HCT116 (cell line): ENCODE results near the gene ECE2. TPM values are rescaled to one million over a fixed set of nuclear protein-coding genes. Genes with fewer than 3 reads are reported as not detected.

Experiments
- ATAC-seq: fragments of 200-7000 bp; cut with Tn5 transposase; 2 replicates; pipeline ENCODE4 v1.9.1; 2020; ENCODE audit warnings: mild to moderate bottlenecking, moderate library complexity
- BruUV-seq: library from RNA; stranded (reverse); fragments of 400-500 nt; replicated peaks from 2 replicates; lab custom pipeline; 2021; lab: Mats Ljungman, UMichigan
- CTCF ChIA-PET: fragments of 300-600 bp; sonication (Branson Sonifier 250); formaldehyde crosslinking; loops from one replicate; lab custom pipeline; 2021; ENCODE audit warnings: antibody characterized with exemption; lab: Charles Lee
- POLR2A ChIA-PET: fragments of 300-600, 350-600 bp; sonication (Branson Sonifier 250); formaldehyde crosslinking; loops from one replicate; lab custom pipeline; 2021; ENCODE audit warnings: antibody characterized with exemption; lab: Charles Lee
- RAD21 ChIA-PET, 2 experiments: fragments of 300-600 bp; sonication (Branson Sonifier 250); formaldehyde crosslinking; loops; one replicate each; lab custom pipeline; 2023; ENCODE audit warnings: low total read pairs in 2 of 2; ENCODE audit not compliant: uncharacterized antibody in 2 of 2, unreplicated experiment in 2 of 2, low non-redundant PET in 1 of 2; lab: Charles Lee
- DNase-seq: peaks from one replicate; pipeline ENCODE4 v3.0.0-alpha.2; 2010; ENCODE audit warnings: low read depth, low spot score
- H2AFZ ChIP-seq: fragments of 200-600 bp; shearing (Covaris generic), sonication (generic); 2 replicates; pipeline ENCODE4 v1.6.1; 2017; ENCODE audit warnings: low read depth, mixed run types, mixed read lengths, antibody characterized with exemption, low read length; ENCODE audit not compliant: poor library complexity, severe bottlenecking
- H3K27ac ChIP-seq: 2 replicates; pipeline ENCODE4 v1.5.1; 2012; ENCODE audit warnings: low read depth, low read length
- H3K27me3 ChIP-seq: fragments of 200-600 bp; sonication (generic); 2 replicates; pipeline ENCODE4 v1.6.1; 2016; ENCODE audit warnings: mixed run types, low read length, mixed read lengths; ENCODE audit not compliant: insufficient read depth
- H3K36me3 ChIP-seq, 2 experiments: fragments of 200-500 bp in 1 of 2; fragments of 200-600 bp in 1 of 2; sonication (Bioruptor generic) in 1 of 2; sonication (generic) in 1 of 2; 2 replicates each; pipeline versions ENCODE4 v1.5.1 to v1.6.1; 2014 to 2016; ENCODE audit warnings: low read length in 2 of 2, inconsistent platforms in 1 of 2, mixed read lengths in 1 of 2, mixed run types in 1 of 2; ENCODE audit not compliant: insufficient read depth in 2 of 2, control insufficient read depth in 1 of 2
- H3K4me1 ChIP-seq, 2 experiments: fragments of 200-600 bp in 1 of 2; sonication (generic) in 1 of 2; 2 replicates each; pipeline versions ENCODE4 v1.5.1 to v1.6.1; 2012 to 2017; ENCODE audit warnings: low read length in 2 of 2, inconsistent platforms in 1 of 2, mild to moderate bottlenecking in 1 of 2, mixed read lengths in 1 of 2, mixed run types in 1 of 2, moderate library complexity in 1 of 2; ENCODE audit not compliant: insufficient read depth in 2 of 2, control insufficient read depth in 1 of 2
- H3K4me2 ChIP-seq: fragments of 200-600 bp; sonication (generic); 2 replicates; pipeline ENCODE4 v1.6.1; 2017; ENCODE audit warnings: mixed run types, low read length, mixed read lengths
- H3K4me3 ChIP-seq, 2 experiments: fragments of 200-600 bp in 1 of 2; sonication (generic) in 1 of 2; replicated peaks in 1 of 2; 2 replicates each; pipeline ENCODE4 v1.5.1; 2011 to 2016; ENCODE audit warnings: low read length in 2 of 2, control low read depth in 1 of 2, low read depth in 1 of 2, mild to moderate bottlenecking in 1 of 2, mixed read lengths in 1 of 2, mixed run types in 1 of 2
- H3K79me2 ChIP-seq: fragments of 200-600 bp; sonication (generic); 2 replicates; pipeline ENCODE4 v1.6.1; 2017; ENCODE audit warnings: mild to moderate bottlenecking, mixed run types, low read length, moderate library complexity, mixed read lengths; ENCODE audit not compliant: insufficient read depth
- H3K9ac ChIP-seq: fragments of 200-600 bp; sonication (generic); 2 replicates; pipeline ENCODE4 v1.6.1; 2016; ENCODE audit warnings: low read length, mixed read lengths
- H3K9me2 ChIP-seq: fragments of 200-600 bp; sonication (generic), shearing (Covaris generic); 2 replicates; pipeline ENCODE4 v1.6.1; 2017; ENCODE audit warnings: mixed run types, mild to moderate bottlenecking, moderate library complexity; ENCODE audit not compliant: insufficient read depth
- H3K9me3 ChIP-seq, 2 experiments: fragments of 200-500 bp in 1 of 2; fragments of 200-600 bp in 1 of 2; sonication (Bioruptor generic) in 1 of 2; sonication (generic) in 1 of 2; 2 replicates each; pipeline ENCODE4 v1.6.1; 2014 to 2017; ENCODE audit warnings: low read length in 2 of 2, mixed read lengths in 2 of 2, inconsistent platforms in 1 of 2, low read depth in 1 of 2, mild to moderate bottlenecking in 1 of 2, mixed run types in 1 of 2, moderate library complexity in 1 of 2; ENCODE audit not compliant: control insufficient read depth in 1 of 2, insufficient read depth in 1 of 2
- H4K20me1 ChIP-seq: fragments of 200-600 bp; sonication (generic), shearing (Covaris generic); 2 replicates; pipeline ENCODE4 v1.6.1; 2017; ENCODE audit warnings: mixed run types, mild to moderate bottlenecking, moderate library complexity; ENCODE audit not compliant: insufficient read depth
- ATF3 ChIP-seq: IDR thresholded peaks from 2 replicates; pipeline ENCODE4 v1.6.1; 2012
- CBX3 ChIP-seq: IDR thresholded peaks from 2 replicates; pipeline ENCODE4 v1.6.1; 2012; ENCODE audit warnings: low read depth
- CEBPB ChIP-seq: IDR thresholded peaks from 2 replicates; pipeline ENCODE4 v1.6.1; 2012; ENCODE audit warnings: low read depth
- ELF1 ChIP-seq: IDR thresholded peaks from 2 replicates; pipeline ENCODE4 v1.6.1; 2012; ENCODE audit warnings: low read depth, borderline replicate concordance
- EZH2 ChIP-seq: fragments of 200-600 bp; sonication (generic); IDR thresholded peaks from 2 replicates; pipeline ENCODE4 v1.6.1; 2017; ENCODE audit warnings: antibody characterized with exemption, mixed run types
- EZH2phosphoT487 ChIP-seq: fragments of 200-600 bp; IDR thresholded peaks from 2 replicates; pipeline ENCODE4 v1.6.1; 2018; ENCODE audit warnings: antibody characterized with exemption, borderline replicate concordance
- FOSL1 ChIP-seq: IDR thresholded peaks from 2 replicates; pipeline ENCODE4 v1.6.1; 2012; ENCODE audit warnings: low read depth
- JUND ChIP-seq: IDR thresholded peaks from 2 replicates; pipeline ENCODE4 v1.6.1; 2012
- POLR2AphosphoS5 ChIP-seq: IDR thresholded peaks from 2 replicates; pipeline ENCODE4 v1.6.1; 2011; ENCODE audit warnings: mild to moderate bottlenecking, low read depth, low read length, moderate library complexity
- RAD21 ChIP-seq: IDR thresholded peaks from 2 replicates; pipeline ENCODE4 v1.6.1; 2012; ENCODE audit warnings: low read depth, mild to moderate bottlenecking
- SIN3A ChIP-seq: IDR thresholded peaks from 2 replicates; pipeline ENCODE4 v1.6.1; 2012; ENCODE audit warnings: low read depth
- SP1 ChIP-seq: IDR thresholded peaks from 2 replicates; pipeline ENCODE4 v1.6.1; 2012; ENCODE audit warnings: low read depth
- YY1 ChIP-seq: IDR thresholded peaks from 2 replicates; pipeline ENCODE4 v1.6.1; 2011; ENCODE audit warnings: low read length, low read depth, moderate library complexity, mild to moderate bottlenecking; ENCODE audit not compliant: insufficient replicate concordance; ENCODE audit errors: extremely low read depth
- ZBTB33 ChIP-seq: IDR thresholded peaks from 2 replicates; pipeline ENCODE4 v1.6.1; 2011; ENCODE audit warnings: mild to moderate bottlenecking, low read length, moderate library complexity; ENCODE audit not compliant: insufficient replicate concordance; ENCODE audit errors: extremely low read depth
- ZNF274 ChIP-seq: fragments of 200-500 bp; sonication (Bioruptor generic); IDR thresholded peaks from 2 replicates; pipeline ENCODE4 v1.6.1; 2014; ENCODE audit warnings: mild to moderate bottlenecking, low read depth, low read length, inconsistent platforms
- intact Hi-C: fragments of 100-400 bp; cut with micrococcal nuclease; formaldehyde crosslinking; loops from 2 replicates; pipeline ENCODE4 v1.10.0; 2022
- total RNA-seq: library from RNA; stranded (reverse); gene quantifications from one replicate; pipeline ENCODE4 v1.2.1, GENCODE V29; 2021; ENCODE audit not compliant: unreplicated experiment
- TF ChIP-seq, protein P1 (sequence below): IDR thresholded peaks from 2 replicates; pipeline ENCODE4 v1.6.1; 2012

Gene ECE2
- total RNA-seq, 1 experiment from 2014 or later, result not detected

DNA sequence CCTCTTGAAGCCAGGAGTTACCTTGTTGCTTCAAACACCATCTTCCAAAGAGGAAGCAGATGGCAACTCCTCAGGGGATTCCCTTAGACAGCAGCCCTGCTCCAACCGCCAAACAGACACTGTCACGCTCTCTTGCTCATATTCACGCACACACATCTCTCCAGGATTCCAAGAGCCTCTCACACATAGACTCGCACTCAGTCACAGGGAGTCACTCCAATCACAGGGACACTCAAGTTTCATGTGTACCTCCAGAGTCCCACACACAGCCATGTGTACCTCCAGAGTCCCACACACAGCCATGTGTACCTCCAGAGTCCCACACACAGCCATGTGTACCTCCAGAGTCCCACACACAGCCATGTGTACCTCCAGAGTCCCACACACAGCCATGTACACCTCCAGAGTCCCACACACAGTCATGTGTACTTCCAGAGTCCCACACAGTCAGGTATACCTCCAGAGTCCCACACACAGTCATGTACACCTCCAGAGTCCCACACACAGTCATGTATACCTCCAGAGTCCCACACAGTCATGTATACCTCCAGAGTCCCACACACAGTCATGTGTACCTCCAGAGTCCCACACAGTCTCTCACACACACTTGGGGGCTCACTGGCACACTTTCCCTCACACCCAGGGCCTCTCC, 40.3 kb upstream of the ECE2 start:
- RAD21 ChIA-PET, result no interaction called here
- BruUV-seq, result no TSS peak
- CTCF ChIA-PET, result no interaction called here

GRCh38 chr3:184236033-184236410, 39.8 kb upstream of the ECE2 start:
- ChIA-PET RAD21 (interaction anchor here in 1 of 2 experiments (0.6 kb wide), 1 partner anchor 53 kb away, joined by 3 read pairs; no protein-coding TSS in a partner anchor), CTCF (no interaction called here), POLR2A (no interaction called here)
- no peak overlapping the region for H3K27ac ChIP-seq
- ATAC-seq (no peak), DNase-seq (no peak)
- no peak overlapping the region for H3K9ac ChIP-seq
- no peaks in the 10 kb centered on the region for H3K36me3 ChIP-seq
- H3K27me3 ChIP-seq, result no peaks in the 10 kb centered on the region
- no peaks in the 10 kb centered on the region for H4K20me1 ChIP-seq
- H3K9me3 ChIP-seq, result no peaks in the 10 kb centered on the region
- no peaks in the 10 kb centered on the region for H3K9me2 ChIP-seq
- BruUV-seq, result no TSS peak
- no peak overlapping the region for H3K4me3 ChIP-seq
- no peak overlapping the region for H3K4me2 ChIP-seq
- intact Hi-C loops, result no loop called here
- H3K79me2 ChIP-seq, result no peaks in the 10 kb centered on the region
- H2AFZ ChIP-seq, result no peak overlapping the region
- peaks cover 12 to 17% of the 10 kb centered on the region in 2 experiments for H3K4me1 ChIP-seq
- no peak for TF ChIP-seq POLR2AphosphoS5
- TF ChIP-seq JUND, result no peak
- TF ChIP-seq FOSL1, result no peak
- TF ChIP-seq EZH2, result no peak
- TF ChIP-seq CBX3, result no peak
- TF ChIP-seq YY1, result no peak
- TF ChIP-seq, protein P1, sequence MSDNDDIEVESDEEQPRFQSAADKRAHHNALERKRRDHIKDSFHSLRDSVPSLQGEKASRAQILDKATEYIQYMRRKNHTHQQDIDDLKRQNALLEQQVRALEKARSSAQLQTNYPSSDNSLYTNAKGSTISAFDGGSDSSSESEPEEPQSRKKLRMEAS, result no peak
- no peak for TF ChIP-seq ZNF274
- TF ChIP-seq EZH2phosphoT487, result no peak
- no peak for TF ChIP-seq ELF1
- no peak for TF ChIP-seq RAD21
- no peak for TF ChIP-seq ZBTB33
- TF ChIP-seq CEBPB, result no peak
- TF ChIP-seq SIN3A, result no peak

More for the DNA sequence above, 40.3 kb upstream of the ECE2 start:
- Histone ChIP-seq H3K4me2 (no peak overlapping the region), H4K20me1 (no peaks in the 10 kb centered on the region), H2AFZ (no peak overlapping the region), H3K9ac (no peak overlapping the region), H3K4me3 (no peak overlapping the region), H3K9me3 (no peaks in the 10 kb centered on the region), H3K79me2 (no peaks in the 10 kb centered on the region), H3K27ac (no peak overlapping the region), H3K36me3 (no peaks in the 10 kb centered on the region)
- ATAC-seq, result no peak
- intact Hi-C loops, result no loop called here
- TF ChIP-seq ATF3 (no peak), SP1 (no peak), JUND (no peak), CEBPB (no peak), FOSL1 (no peak), EZH2phosphoT487 (no peak)
- TF ChIP-seq, all 23 proteins: peak for 0
- POLR2A ChIA-PET, result no interaction called here
- Histone ChIP-seq H3K4me1 (peaks cover 12 to 17% of the 10 kb centered on the region in 2 experiments), H3K27me3 (no peaks in the 10 kb centered on the region), H3K9me2 (no peaks in the 10 kb centered on the region)
- DNase-seq, result no peak
